ENCODE measurements around the gene DENND5A.

DNA sequence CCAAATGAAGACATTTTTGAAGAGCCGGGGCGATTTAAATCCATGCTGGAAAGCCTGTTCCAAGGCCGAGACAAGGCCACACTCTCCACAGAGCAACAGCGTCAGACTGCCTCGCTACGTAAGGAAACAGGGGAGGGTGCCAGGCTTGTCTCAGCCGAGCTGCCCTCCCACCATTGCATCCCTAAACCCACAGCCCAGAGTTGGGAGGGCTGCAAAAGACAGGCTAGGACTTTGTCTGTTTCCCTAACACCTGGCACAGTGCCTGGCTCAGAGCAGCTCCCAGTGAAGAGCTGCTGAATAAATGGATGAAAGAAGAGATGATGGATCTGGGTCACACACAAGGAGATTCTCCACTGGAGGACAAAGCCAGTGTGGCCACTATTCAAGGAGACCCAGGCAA, 122.4 kb downstream of the DENND5A start:
- TF ChIP-seq GATA2 (IDR thresholded peaks at IDR 0.05; ENCODE audit: low read depth, low read length) (no peak), GATA3 (IDR thresholded peaks at IDR 0.05; ENCODE audit: low read depth, low read length) (no peak)
